PC-3 (cell line): ENCODE data around the gene SEMA5A. TPM values are rescaled to one million over a fixed set of nuclear protein-coding genes. Genes with fewer than 3 reads are reported as not detected.

Source experiments
- ATAC-seq: fragments of 200-7000 bp; cut with Tn5 transposase; 2 replicates; pipeline ENCODE4 v1.9.1; 2020; ENCODE audit warnings: mild to moderate bottlenecking, moderate library complexity
- BruUV-seq: library from RNA; stranded (reverse); fragments of 400-500 nt; replicated peaks from 2 replicates; lab custom pipeline; 2021; lab: Mats Ljungman, UMichigan
- CTCF ChIA-PET: fragments of 300-600 bp; sonication (Branson Sonifier 250); formaldehyde crosslinking; loops from one replicate; lab custom pipeline; 2022; ENCODE audit warnings: antibody characterized with exemption; lab: Charles Lee
- POLR2A ChIA-PET: fragments of 300-600 bp; sonication (Branson Sonifier 250); formaldehyde crosslinking; loops from one replicate; lab custom pipeline; 2022; ENCODE audit warnings: antibody characterized with exemption; ENCODE audit not compliant: unreplicated experiment; lab: Charles Lee
- DNase-seq: peaks from one replicate; pipeline ENCODE4 v3.0.0-alpha.2; 2015
- H2AFZ ChIP-seq: fragments of 300-600 bp; sonication (generic); 2 replicates; pipeline ENCODE4 v1.6.0; 2016; ENCODE audit warnings: antibody characterized with exemption, low read length
- H3F3A ChIP-seq: fragments of 300-600 bp; sonication (generic); one replicate; pipeline ENCODE4 v1.6.0; 2017; ENCODE audit warnings: antibody characterized with exemption, low read length, control low read depth, mild to moderate bottlenecking; ENCODE audit not compliant: unreplicated experiment
- H3K27ac ChIP-seq: fragments of 300-600 bp; sonication (generic); 2 replicates; pipeline ENCODE4 v1.5.1; 2016; ENCODE audit warnings: mild to moderate bottlenecking, low read length
- H3K27me3 ChIP-seq: fragments of 300-600 bp; sonication (generic); 2 replicates; pipeline ENCODE4 v1.6.1; 2016; ENCODE audit warnings: low read length, mixed read lengths
- H3K36me3 ChIP-seq: fragments of 300-600 bp; sonication (generic); 2 replicates; pipeline ENCODE4 v1.6.1; 2016; ENCODE audit warnings: low read depth, mixed run types, low read length, mixed read lengths
- H3K4me1 ChIP-seq: fragments of 300-600 bp; sonication (generic); 2 replicates; pipeline ENCODE4 v1.5.1; 2016; ENCODE audit warnings: low read length; ENCODE audit not compliant: insufficient read depth
- H3K4me2 ChIP-seq: fragments of 300-600 bp; sonication (generic); 2 replicates; pipeline ENCODE4 v1.6.0; 2016; ENCODE audit warnings: low read length
- H3K4me3 ChIP-seq: fragments of 300-600 bp; sonication (generic); 2 replicates; pipeline ENCODE4 v1.5.1; 2016; ENCODE audit warnings: mild to moderate bottlenecking, low read length, mixed read lengths
- H3K79me2 ChIP-seq: fragments of 300-600 bp; sonication (generic); 2 replicates; pipeline ENCODE4 v1.6.1; 2017; ENCODE audit warnings: low read length, mixed read lengths
- H3K9ac ChIP-seq: fragments of 300-600 bp; sonication (generic); 2 replicates; pipeline ENCODE4 v1.6.0; 2016; ENCODE audit warnings: mild to moderate bottlenecking, low read length
- H3K9me2 ChIP-seq: fragments of 300-600 bp; sonication (generic); replicated peaks from 2 replicates; pipeline ENCODE4 v1.6.1; 2016; ENCODE audit warnings: mixed run types, low read length, mixed read lengths
- H3K9me3 ChIP-seq: fragments of 300-600 bp; sonication (generic); 2 replicates; pipeline ENCODE4 v1.6.1; 2016; ENCODE audit warnings: low read length, mixed read lengths
- H4K20me1 ChIP-seq: fragments of 300-600 bp; sonication (generic); 2 replicates; pipeline ENCODE4 v1.6.1; 2016; ENCODE audit warnings: low read length, mixed read lengths
- CTCF ChIP-seq: fragments of 300-600 bp; sonication (generic); conservative IDR thresholded peaks from 2 replicates; pipeline ENCODE4 v1.5.1; 2017; ENCODE audit warnings: antibody characterized with exemption, low read depth, mild to moderate bottlenecking, low read length
- EZH2 ChIP-seq: fragments of 300-600 bp; sonication (generic); IDR thresholded peaks from one replicate; pipeline ENCODE4 v1.6.1; 2017; ENCODE audit warnings: antibody characterized with exemption, mild to moderate bottlenecking, low read length; ENCODE audit not compliant: unreplicated experiment
- EZH2phosphoT487 ChIP-seq: fragments of 300-600 bp; sonication (generic); IDR thresholded peaks from 2 replicates; pipeline ENCODE4 v1.6.1; 2018; ENCODE audit warnings: mild to moderate bottlenecking, antibody characterized with exemption, low read length, borderline replicate concordance
- intact Hi-C: fragments of 100-400 bp; cut with micrococcal nuclease; formaldehyde crosslinking; loops from 2 replicates; pipeline ENCODE4 v1.9.0; 2023
- microRNA-seq: library from miRNA; unstranded; fragments of <30 nt; microRNA quantifications from one replicate; pipeline ENCODE4 v1.1.0, GENCODE V29; 2020; ENCODE audit not compliant: unreplicated experiment
- total RNA-seq: library from RNA; depleted of rRNA; stranded (reverse); fragments of >200 nt; gene quantifications from 2 replicates; pipeline ENCODE4 v1.2.3, GENCODE V29; 2014; rRNA removed

Gene SEMA5A
- total RNA-seq, 1 experiment from 2014 or later: 4.4 TPM

- TF ChIP-seq EZH2phosphoT487 (no peak), EZH2 (no peak), CTCF (no peak)
- intact Hi-C loops: loop anchor here (5.0 to 10.0 kb wide), 2 partner anchors 93 to 240 kb away; no protein-coding TSS in a partner anchor
- ChIA-PET CTCF (interaction anchor here (0.7 kb wide), 1 partner anchor 287 kb away, joined by 4 read pairs; no protein-coding TSS in a partner anchor), POLR2A (no interaction called here)
- H4K20me1 ChIP-seq: no peaks in the 10 kb centered on the region
- H3K27ac ChIP-seq: no peak overlapping the region
- no peaks in the 10 kb centered on the region for H3K9me2 ChIP-seq
- no peak for DNase-seq
- no peaks in the 10 kb centered on the region for H3K9me3 ChIP-seq
- no peaks in the 10 kb centered on the region for H3K79me2 ChIP-seq
- peak; percentile 48 for ATAC-seq
- H3K27me3 ChIP-seq: no peaks in the 10 kb centered on the region
- H3K4me1 ChIP-seq: peaks cover 4% of the 10 kb centered on the region; the same call in 1 of the 2 replicates
- no TSS peak for BruUV-seq
- H2AFZ ChIP-seq: no peak overlapping the region
- no peaks in the 10 kb centered on the region for H3F3A ChIP-seq
- H3K9ac ChIP-seq: no peak overlapping the region
- H3K4me3 ChIP-seq: no peak overlapping the region
- H3K4me2 ChIP-seq: no peak overlapping the region
- H3K36me3 ChIP-seq: no peaks in the 10 kb centered on the region
Measured at GRCh38 chr5:8997542-8998070, 548.3 kb downstream of the SEMA5A start.

- Histone ChIP-seq H3K9ac (no peak overlapping the region), H3F3A (no peaks in the 10 kb centered on the region), H3K9me2 (no peaks in the 10 kb centered on the region), H2AFZ (no peak overlapping the region), H3K4me1 (peaks cover 4% of the 10 kb centered on the region; the same call in 1 of the 2 replicates), H3K27ac (no peak overlapping the region), H3K79me2 (no peaks in the 10 kb centered on the region), H3K27me3 (no peaks in the 10 kb centered on the region), H3K4me2 (no peak overlapping the region), H3K4me3 (no peak overlapping the region), H3K9me3 (no peaks in the 10 kb centered on the region), H3K36me3 (no peaks in the 10 kb centered on the region), H4K20me1 (no peaks in the 10 kb centered on the region)
- no TSS peak for BruUV-seq
- ChIA-PET CTCF (interaction anchor here (0.6 kb wide), 1 partner anchor 1922 kb away, joined by 3 read pairs; no protein-coding TSS in a partner anchor), POLR2A (no interaction called here)
- intact Hi-C loops: loop anchor here (5.0 to 10.0 kb wide), 2 partner anchors 88 to 131 kb away; no protein-coding TSS in a partner anchor
- ATAC-seq (peak; percentile 70), DNase-seq (peak; percentile 65)
- no peak for TF ChIP-seq EZH2phosphoT487
- TF ChIP-seq CTCF: peak; percentile 89
Measured at GRCh38 chr5:8993031-8993430, 552.8 kb downstream of the SEMA5A start.

Small RNAs within 50 kb of the gene (microRNA-seq; reads per million reads assigned to microRNA genes)
- 2.0 reads per million for gene MIR4636

Other genes starting within 250 kb of the SEMA5A start
- gene TAS2R1, start 84.3 kb upstream of the SEMA5A start, total RNA-seq: not detected in 2 replicates